ENCODE results near the gene GPSM1.

Gene GPSM1

DNA sequence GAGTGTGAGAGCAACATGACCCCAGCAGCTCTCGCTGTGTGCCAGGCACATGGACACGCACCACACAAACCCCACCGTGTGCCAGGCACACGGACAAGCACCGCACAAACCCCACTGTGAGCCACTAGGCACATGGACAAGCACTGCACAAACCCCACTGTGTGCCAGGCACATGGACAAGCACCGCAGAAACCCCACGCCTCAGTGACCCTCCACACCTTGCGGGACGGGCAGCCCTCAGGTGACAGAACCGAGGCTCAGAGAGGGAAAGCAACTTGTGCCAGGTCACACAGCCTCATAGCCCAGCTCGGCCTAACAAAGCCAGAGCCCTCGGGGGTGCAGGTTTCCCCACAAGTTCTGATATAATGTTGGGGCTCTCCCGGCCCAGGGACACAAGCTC lies 2.0 kb upstream of the GPSM1 start:
- no peaks in the 10 kb centered on the region for H3K36me3 ChIP-seq (ENCODE audit: insufficient read depth, low read depth, low read length)
- no peak overlapping the region for H3K27ac ChIP-seq (ENCODE audit: low read length)
- no peak overlapping the region for H3K9ac ChIP-seq (ENCODE audit: low read depth, low read length)
- no peak overlapping the region for H3K4me3 ChIP-seq (ENCODE audit: low read length)
- H3K27me3 ChIP-seq (ENCODE audit: insufficient read depth, low read length) = no peaks in the 10 kb centered on the region
- peaks cover 9% of the 10 kb centered on the region for H3K4me1 ChIP-seq (ENCODE audit: insufficient read depth, low read length)
- no peaks in the 10 kb centered on the region for H3K9me3 ChIP-seq (ENCODE audit: insufficient read depth, low read depth, low read length)

DNA sequence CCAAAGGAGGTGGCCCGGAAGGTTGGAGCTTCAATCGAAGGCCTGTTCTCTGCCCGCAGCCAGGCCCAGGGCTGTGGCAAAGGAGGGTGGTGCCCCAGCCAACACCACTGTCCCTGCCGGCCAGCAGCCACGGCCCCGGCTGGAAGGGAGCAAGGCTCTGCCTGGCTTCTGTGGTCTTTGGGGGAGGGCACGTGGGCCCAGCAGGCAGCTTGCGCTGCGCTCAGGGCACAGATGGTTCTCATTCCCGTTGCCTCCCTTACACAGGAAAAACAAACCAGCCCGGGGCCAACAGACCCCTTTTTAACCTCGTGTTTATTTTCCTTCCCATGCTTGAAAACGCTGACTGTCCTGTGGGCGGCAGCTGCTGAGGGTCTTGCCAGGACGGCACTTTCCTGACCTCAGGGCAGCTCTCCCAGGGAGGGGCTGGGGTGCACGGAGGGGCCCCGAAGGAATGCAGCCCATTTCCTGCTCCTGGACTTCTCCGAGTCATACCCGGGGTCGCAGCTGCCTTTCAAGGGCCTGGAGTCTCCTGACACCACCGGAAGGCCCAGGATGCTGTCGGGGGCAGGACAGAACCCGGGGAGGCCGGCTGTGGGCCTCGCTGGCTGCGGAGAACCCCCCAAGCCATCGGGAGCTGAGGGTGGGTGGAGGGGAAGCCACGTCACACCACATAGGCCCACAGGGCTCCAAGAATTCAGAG lies 1.1 kb upstream of the GPSM1 start:
- no peaks in the 10 kb centered on the region for H3K36me3 ChIP-seq (ENCODE audit: insufficient read depth, low read depth, low read length)
- H3K9me3 ChIP-seq (ENCODE audit: insufficient read depth, low read depth, low read length) = no peaks in the 10 kb centered on the region
- peaks cover 9% of the 10 kb centered on the region for H3K4me1 ChIP-seq (ENCODE audit: insufficient read depth, low read length)
- H3K27ac ChIP-seq (ENCODE audit: low read length) = no peak overlapping the region
- H3K9ac ChIP-seq (ENCODE audit: low read depth, low read length) = peak overlapping the region; percentile 37; the same call in 1 of the 2 replicates
- no peaks in the 10 kb centered on the region for H3K27me3 ChIP-seq (ENCODE audit: insufficient read depth, low read length)
- no peak overlapping the region for H3K4me3 ChIP-seq (ENCODE audit: low read length)

DNA sequence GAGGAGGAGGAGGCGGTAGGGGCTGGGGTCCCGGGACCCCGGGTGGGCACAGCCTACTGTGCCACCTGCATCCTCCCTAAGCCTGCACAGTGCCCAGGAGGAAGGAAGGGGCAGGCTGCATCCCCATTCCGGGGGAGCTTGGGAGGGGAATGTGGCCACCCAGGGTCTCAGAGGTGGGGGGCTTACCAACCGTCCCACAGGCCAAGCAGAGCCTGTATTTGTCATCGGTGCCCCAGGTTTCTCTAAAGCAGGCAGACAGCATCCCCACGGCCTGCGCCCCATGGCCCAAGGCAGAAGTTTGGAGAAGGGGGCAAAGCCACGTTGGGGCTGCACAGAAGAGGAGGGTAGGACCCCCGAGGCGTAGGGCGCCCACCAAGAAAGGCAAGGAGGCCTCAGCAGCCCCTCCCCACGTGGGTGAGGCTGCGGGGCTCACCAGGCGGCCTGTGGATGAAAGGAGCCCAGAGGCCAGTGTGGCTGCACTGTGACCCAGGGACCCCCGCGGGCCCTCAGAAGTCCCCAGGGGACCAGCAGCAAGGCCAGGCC lies 507 bp upstream of the GPSM1 start:
- Histone ChIP-seq H3K27ac (ENCODE audit: low read length) (no peak overlapping the region), H3K9ac (ENCODE audit: low read depth, low read length) (peak overlapping the region; percentile 30; the same call in 1 of the 2 replicates), H3K4me1 (ENCODE audit: insufficient read depth, low read length) (peaks cover 9% of the 10 kb centered on the region), H3K9me3 (ENCODE audit: insufficient read depth, low read depth, low read length) (no peaks in the 10 kb centered on the region), H3K27me3 (ENCODE audit: insufficient read depth, low read length) (no peaks in the 10 kb centered on the region), H3K4me3 (ENCODE audit: low read length) (no peak overlapping the region), H3K36me3 (ENCODE audit: insufficient read depth, low read depth, low read length) (no peaks in the 10 kb centered on the region)

DNA sequence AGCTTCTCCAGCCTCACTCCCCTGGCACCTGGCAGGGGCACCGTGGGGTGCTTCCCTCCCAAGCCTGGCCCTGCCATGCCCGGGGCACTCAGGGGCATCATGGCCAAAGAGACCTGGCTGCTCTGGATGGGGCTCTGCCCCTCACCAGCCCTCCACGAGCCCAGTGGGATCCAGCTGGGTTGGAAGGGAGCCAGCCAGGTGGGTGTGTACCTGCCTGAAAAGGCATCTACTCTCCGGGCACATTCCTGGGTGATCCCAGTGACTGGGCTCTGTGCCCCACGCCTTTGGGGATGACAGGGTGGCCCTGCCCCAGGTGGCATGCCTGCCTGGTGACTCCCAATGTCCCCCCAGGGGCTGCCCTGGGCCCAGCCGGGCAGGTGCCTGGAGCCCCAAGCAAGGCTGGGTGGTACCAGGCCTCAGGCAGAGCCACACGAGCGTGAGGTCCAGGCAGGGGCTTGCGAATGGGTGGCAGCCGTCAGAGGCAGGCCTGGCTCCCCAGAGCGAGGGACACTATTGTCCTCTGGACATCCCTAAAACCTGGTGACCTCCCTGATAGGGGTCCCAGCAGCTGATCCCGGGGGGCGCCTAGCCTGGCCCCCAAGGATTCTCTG lies 777 bp downstream of the GPSM1 start:
- Histone ChIP-seq H3K9ac (ENCODE audit: low read depth, low read length) (peak overlapping the region; percentile 53; the same call in 1 of the 2 replicates), H3K4me1 (ENCODE audit: insufficient read depth, low read length) (peaks cover 9% of the 10 kb centered on the region), H3K27ac (ENCODE audit: low read length) (no peak overlapping the region), H3K4me3 (ENCODE audit: low read length) (peak overlapping the region; percentile 58; the same call in 1 of the 2 replicates), H3K36me3 (ENCODE audit: insufficient read depth, low read depth, low read length) (no peaks in the 10 kb centered on the region), H3K9me3 (ENCODE audit: insufficient read depth, low read depth, low read length) (no peaks in the 10 kb centered on the region), H3K27me3 (ENCODE audit: insufficient read depth, low read length) (no peaks in the 10 kb centered on the region)

DNA sequence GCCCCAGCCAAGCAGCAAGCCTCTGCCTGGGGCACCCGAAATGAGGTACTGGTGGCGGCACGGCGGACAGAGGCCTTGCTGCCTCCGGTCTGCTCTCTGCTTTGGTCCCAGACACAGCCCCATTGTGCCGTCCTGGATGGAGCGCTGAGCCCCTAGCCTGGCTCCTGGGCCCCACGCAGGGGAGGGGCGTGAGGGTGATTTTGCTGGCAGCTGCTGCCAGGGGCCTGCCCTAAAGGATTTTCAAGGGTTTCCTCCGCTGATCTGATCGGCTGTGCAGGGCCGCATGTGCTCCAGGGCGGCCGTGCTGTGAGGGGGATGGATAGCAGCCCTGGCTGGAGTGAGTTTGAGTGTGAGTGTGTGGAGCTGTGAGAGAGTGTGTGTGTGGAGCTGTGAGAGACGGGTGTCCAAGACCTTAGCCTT lies 1.3 kb downstream of the GPSM1 start:
- Histone ChIP-seq H3K9ac (ENCODE audit: low read depth, low read length) (peak overlapping the region; percentile 53; the same call in 1 of the 2 replicates), H3K27me3 (ENCODE audit: insufficient read depth, low read length) (no peaks in the 10 kb centered on the region), H3K36me3 (ENCODE audit: insufficient read depth, low read depth, low read length) (no peaks in the 10 kb centered on the region), H3K9me3 (ENCODE audit: insufficient read depth, low read depth, low read length) (no peaks in the 10 kb centered on the region), H3K27ac (ENCODE audit: low read length) (no peak overlapping the region), H3K4me3 (ENCODE audit: low read length) (peak overlapping the region; percentile 58; the same call in 1 of the 2 replicates), H3K4me1 (ENCODE audit: insufficient read depth, low read length) (peaks cover 9% of the 10 kb centered on the region)

DNA sequence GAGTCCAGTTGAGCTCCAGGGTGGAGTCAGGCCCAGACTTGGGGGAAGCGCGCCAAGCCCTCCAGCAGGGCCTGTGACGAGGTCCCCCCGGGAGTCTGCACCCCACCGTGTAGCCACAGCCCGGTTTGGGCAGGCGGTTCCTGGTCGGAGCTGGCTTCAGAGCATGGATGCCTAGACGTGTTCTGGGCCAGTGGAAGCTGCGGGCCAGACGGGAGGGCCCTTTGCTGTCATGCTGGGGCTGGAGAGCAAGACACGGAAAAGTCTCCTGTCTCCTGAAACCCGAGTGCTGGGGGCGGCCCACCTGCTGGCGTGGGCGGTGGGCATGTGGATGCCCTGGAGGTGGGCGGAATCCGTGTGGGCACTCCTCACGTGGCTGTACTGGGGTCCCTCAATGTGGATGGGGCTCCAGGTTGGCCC lies 1.9 kb downstream of the GPSM1 start:
- Histone ChIP-seq H3K27ac (ENCODE audit: low read length) (no peak overlapping the region), H3K36me3 (ENCODE audit: insufficient read depth, low read depth, low read length) (no peaks in the 10 kb centered on the region), H3K27me3 (ENCODE audit: insufficient read depth, low read length) (no peaks in the 10 kb centered on the region), H3K9ac (ENCODE audit: low read depth, low read length) (peak overlapping the region; percentile 27; the same call in 1 of the 2 replicates), H3K4me1 (ENCODE audit: insufficient read depth, low read length) (peaks cover 9% of the 10 kb centered on the region), H3K9me3 (ENCODE audit: insufficient read depth, low read depth, low read length) (no peaks in the 10 kb centered on the region), H3K4me3 (ENCODE audit: low read length) (no peak overlapping the region)

DNA sequence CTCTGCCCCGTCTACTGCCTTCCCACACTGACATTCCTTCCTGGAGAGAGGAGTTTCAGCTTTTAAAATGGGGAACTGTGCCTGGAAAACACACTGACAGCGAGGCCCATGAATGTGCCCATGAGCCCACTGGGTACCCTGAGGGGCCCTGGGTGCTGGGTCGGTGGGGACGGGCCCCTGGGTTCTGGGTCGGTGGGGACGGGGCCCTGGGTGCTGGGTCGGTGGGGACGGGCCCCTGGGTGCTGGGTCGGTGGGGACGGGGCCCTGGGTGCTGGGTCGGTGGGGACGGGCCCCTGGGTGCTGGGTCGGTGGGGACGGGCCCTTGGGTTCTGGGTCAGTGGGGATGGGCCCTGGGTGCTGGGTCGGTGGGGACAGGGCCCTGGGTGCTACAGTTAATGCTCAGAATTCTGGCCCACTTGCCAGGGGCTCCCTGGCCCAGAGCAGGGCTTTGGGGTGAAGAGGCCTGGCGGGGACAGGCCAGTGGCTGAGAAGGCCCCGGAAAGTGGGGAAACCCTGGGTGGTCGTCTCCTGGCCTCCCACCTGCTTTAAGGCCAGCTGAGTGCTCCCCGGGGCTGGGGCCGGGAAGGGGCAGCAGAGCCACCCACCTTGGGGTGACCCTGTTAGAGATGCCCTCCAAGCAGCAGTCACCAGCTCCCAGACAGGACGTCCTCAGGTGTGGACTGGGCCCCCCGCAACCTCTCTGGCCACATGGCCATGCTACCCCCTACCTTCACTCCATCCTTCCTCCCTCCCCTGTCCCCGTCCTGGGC lies 2.5 kb downstream of the GPSM1 start:
- Histone ChIP-seq H3K9ac (ENCODE audit: low read depth, low read length) (no peak overlapping the region), H3K4me3 (ENCODE audit: low read length) (no peak overlapping the region)

DNA sequence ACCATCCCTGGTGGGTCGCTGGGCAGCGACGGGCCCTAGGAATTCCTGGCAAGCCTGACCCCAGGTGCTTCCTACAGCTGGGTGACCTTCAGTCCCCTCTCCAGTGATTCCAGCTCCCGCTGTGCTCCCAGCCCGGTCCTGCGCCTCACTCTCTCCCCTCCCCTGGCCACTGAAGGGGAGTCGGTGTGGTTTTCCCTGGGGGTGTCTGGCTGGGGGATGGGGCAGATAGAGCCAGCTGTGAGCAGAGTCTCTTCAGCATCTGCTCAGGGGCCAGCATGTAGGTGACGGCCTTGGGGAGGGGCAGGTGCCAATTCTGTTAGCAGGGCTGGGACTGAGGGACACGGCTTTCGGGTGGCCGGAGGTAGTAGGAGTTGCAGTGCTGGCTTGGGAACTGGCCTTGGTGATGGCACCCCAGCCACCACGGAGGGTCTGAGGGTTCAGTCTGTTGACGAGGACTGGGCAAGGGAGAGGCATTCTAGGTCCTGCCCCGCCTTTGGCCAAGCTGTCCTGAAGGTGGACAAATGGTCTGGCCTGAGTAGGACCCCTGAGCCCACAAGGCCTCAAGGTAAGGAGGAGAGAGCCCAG lies 3.2 kb downstream of the GPSM1 start:
- H3K27me3 ChIP-seq (ENCODE audit: insufficient read depth, low read length) = no peaks in the 10 kb centered on the region
- no peaks in the 10 kb centered on the region for H3K9me3 ChIP-seq (ENCODE audit: insufficient read depth, low read depth, low read length)
- no peak overlapping the region for H3K9ac ChIP-seq (ENCODE audit: low read depth, low read length)
- H3K27ac ChIP-seq (ENCODE audit: low read length) = no peak overlapping the region
- peaks cover 9% of the 10 kb centered on the region for H3K4me1 ChIP-seq (ENCODE audit: insufficient read depth, low read length)
- no peak overlapping the region for H3K4me3 ChIP-seq (ENCODE audit: low read length)
- no peaks in the 10 kb centered on the region for H3K36me3 ChIP-seq (ENCODE audit: insufficient read depth, low read depth, low read length)

More for the DNA sequence above, 2.5 kb downstream of the GPSM1 start:
- Histone ChIP-seq H3K9me3 (ENCODE audit: insufficient read depth, low read depth, low read length) (no peaks in the 10 kb centered on the region), H3K4me1 (ENCODE audit: insufficient read depth, low read length) (peaks cover 9% of the 10 kb centered on the region), H3K36me3 (ENCODE audit: insufficient read depth, low read depth, low read length) (no peaks in the 10 kb centered on the region), H3K27me3 (ENCODE audit: insufficient read depth, low read length) (no peaks in the 10 kb centered on the region), H3K27ac (ENCODE audit: low read length) (no peak overlapping the region)

DNA sequence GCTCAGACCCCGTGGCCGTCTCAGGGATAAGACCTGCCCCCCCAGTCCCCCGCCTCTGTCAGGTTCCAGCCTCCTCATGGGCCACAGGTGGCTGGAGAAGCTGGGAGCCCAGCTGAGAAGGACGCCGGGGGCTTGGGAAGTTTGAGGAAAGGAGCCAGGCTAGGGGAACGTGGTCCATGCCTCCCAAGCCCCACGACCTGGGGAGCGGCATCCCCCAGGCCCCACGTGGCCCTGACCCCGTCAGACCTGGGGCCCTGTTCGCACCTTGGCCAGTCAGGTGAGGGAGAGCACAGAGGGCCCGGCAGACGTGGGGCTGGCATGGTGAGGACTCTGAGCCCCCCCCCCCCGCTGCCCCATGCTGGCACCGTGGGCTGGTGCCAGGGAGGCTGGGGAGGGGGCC lies 3.7 kb downstream of the GPSM1 start:
- H3K4me1 ChIP-seq (ENCODE audit: insufficient read depth, low read length) = peaks cover 9% of the 10 kb centered on the region; the same call in 1 of the 2 replicates
- H3K36me3 ChIP-seq (ENCODE audit: insufficient read depth, low read depth, low read length) = no peaks in the 10 kb centered on the region
- no peak overlapping the region for H3K4me3 ChIP-seq (ENCODE audit: low read length)
- H3K27me3 ChIP-seq (ENCODE audit: insufficient read depth, low read length) = no peaks in the 10 kb centered on the region
- H3K9me3 ChIP-seq (ENCODE audit: insufficient read depth, low read depth, low read length) = no peaks in the 10 kb centered on the region
- H3K9ac ChIP-seq (ENCODE audit: low read depth, low read length) = no peak overlapping the region
- no peak overlapping the region for H3K27ac ChIP-seq (ENCODE audit: low read length)

DNA sequence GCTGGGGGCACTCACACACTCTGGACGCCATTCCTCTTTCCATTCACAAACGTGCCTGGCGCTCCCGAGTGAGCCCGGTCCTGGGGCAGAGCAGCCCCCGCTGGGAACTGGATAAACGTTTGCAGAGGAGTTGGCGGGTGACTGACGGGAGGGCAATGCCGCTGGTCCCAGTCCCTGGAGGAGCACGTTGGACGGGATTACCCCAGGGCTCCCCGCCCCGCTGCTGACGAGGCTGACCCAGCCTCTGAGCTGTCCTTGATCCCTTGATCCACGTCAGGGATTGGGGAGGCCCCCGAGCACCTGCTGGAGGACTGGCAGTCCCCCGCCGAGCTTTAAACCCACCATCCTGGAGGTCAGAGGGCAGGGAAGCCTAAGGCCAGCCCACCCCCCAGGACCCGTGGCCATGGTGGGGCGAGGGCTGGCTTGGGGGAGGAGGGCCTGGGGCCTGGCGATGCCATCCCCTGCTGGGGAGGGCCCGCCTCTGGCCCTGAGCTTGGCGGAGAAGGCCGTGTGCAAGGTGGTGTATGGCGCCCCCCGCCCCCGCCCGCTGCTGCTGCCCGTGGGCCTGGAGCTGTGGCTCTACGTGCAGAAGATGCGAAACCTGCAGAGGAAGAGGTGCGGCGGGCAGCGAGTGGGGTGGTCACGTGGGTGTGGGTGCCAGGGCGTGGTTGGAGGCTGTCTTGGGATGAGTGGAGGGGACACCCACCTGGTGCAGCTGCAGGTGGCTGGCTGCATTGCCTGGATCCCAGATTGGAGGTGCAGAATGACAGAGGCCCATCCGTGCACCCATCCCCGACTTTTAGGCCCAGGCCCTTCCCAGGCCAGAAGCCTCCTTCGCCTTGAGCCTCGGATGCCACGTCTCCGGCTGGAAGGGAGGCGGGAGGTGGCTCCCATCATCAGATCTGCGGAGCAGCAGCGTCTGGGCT lies 4.5 kb downstream of the GPSM1 start:
- Histone ChIP-seq H3K4me3 (ENCODE audit: low read length) (no peak overlapping the region), H3K36me3 (ENCODE audit: insufficient read depth, low read depth, low read length) (no peaks in the 10 kb centered on the region), H3K9ac (ENCODE audit: low read depth, low read length) (no peak overlapping the region), H3K9me3 (ENCODE audit: insufficient read depth, low read depth, low read length) (no peaks in the 10 kb centered on the region), H3K27me3 (ENCODE audit: insufficient read depth, low read length) (no peaks in the 10 kb centered on the region), H3K27ac (ENCODE audit: low read length) (no peak overlapping the region), H3K4me1 (ENCODE audit: insufficient read depth, low read length) (peaks cover 2% of the 10 kb centered on the region; the same call in 1 of the 2 replicates)

All from iPS-20b (cell line).